ENCODE measurements around the gene RNU11.

Gene RNU11

GRCh38 chr1:28648474-28649198 lies at the start of gene RNU11:
RNU11 (plus strand) TSS chr1:28648600.
- H3K4me3 ChIP-seq (ENCODE audit: low read depth in 1 of 2, low read length in 2 of 2): peak within 1 kb of the TSS in 1 of 2 donors; percentile 72
- H3K27me3 ChIP-seq (ENCODE audit: control insufficient read depth in 1 of 2, insufficient read depth in 2 of 2, low read length in 2 of 2): no peaks in the 10 kb centered on the region

DNA sequence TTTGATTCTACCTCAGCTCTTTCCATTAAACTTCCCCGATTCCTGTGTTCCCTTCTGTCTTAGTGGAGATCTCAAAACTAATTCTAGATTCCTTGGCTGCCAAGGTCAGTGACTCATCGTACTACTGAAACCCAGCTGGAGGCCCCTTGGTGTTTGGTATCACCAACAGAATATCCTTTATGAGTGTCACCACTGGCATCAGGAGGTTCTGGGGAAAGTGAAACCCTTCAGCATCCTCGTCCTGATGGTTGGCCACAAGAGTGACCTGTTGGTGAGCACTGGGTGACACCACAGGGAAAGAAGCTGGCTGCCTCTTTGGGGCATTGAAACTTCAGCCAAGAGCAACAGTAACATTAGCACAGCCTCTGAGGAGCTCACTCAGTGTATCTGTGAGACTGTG lies 46.7 kb upstream of the RNU11 start:
- H3K4me3 ChIP-seq (ENCODE audit: low read depth in 1 of 2, low read length in 2 of 2): no peak overlapping the region

More at GRCh38 chr1:28648474-28649198, at the start of gene RNU11:
- Histone ChIP-seq H3K9me3 (ENCODE audit: low read length) (no peaks in the 10 kb centered on the region), H3K27ac (ENCODE audit: low read depth, low read length) (peak within 1 kb of the TSS; percentile 42), H3K4me1 (ENCODE audit: insufficient read depth, low read length) (peaks cover 17% of the 10 kb centered on the region), H3K9ac (ENCODE audit: low read length) (peak within 1 kb of the TSS; percentile 42), H3K36me3 (ENCODE audit: insufficient read depth, low read length) (no peaks in the 10 kb centered on the region)

GRCh38 chr1:28602536-28603439 lies 45.6 kb upstream of the RNU11 start:
- Histone ChIP-seq H3K4me3 (ENCODE audit: low read depth in 1 of 2, low read length in 2 of 2) (no peak overlapping the region), H3K9ac (ENCODE audit: low read length) (no peak overlapping the region), H3K36me3 (ENCODE audit: insufficient read depth, low read length) (peaks cover 49% of the 10 kb centered on the region), H3K27ac (ENCODE audit: low read depth, low read length) (no peak overlapping the region), H3K9me3 (ENCODE audit: low read length) (no peaks in the 10 kb centered on the region), H3K27me3 (ENCODE audit: control insufficient read depth in 1 of 2, insufficient read depth in 2 of 2, low read length in 2 of 2) (no peaks in the 10 kb centered on the region), H3K4me1 (ENCODE audit: insufficient read depth, low read length) (no peaks in the 10 kb centered on the region)

More for the DNA sequence above, 46.7 kb upstream of the RNU11 start:
- Histone ChIP-seq H3K36me3 (ENCODE audit: insufficient read depth, low read length) (peaks cover 40% of the 10 kb centered on the region), H3K27ac (ENCODE audit: low read depth, low read length) (no peak overlapping the region), H3K9me3 (ENCODE audit: low read length) (no peaks in the 10 kb centered on the region), H3K9ac (ENCODE audit: low read length) (no peak overlapping the region), H3K4me1 (ENCODE audit: insufficient read depth, low read length) (no peaks in the 10 kb centered on the region), H3K27me3 (ENCODE audit: control insufficient read depth in 1 of 2, insufficient read depth in 2 of 2, low read length in 2 of 2) (no peaks in the 10 kb centered on the region)

DNA sequence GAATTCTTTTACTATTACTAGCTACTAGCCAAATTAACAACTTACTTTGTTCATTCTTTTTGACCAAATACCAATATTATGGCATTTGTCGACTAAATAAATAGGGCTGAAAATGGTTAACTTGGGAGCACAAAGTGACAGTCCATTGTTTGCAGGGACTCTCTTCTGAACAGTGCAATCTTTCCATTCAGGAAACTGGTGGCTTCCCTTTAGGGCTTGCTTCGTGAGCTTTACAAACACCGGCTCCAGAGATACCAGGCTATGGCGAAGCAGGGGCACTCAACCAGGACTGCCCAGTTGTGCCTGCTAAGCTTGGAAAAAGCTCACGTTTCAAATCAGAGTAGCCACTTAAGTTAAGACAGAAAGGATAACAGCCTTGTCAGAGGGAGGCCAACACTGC lies 44.0 kb upstream of the RNU11 start:
- no peaks in the 10 kb centered on the region for H3K9me3 ChIP-seq (ENCODE audit: low read length)
- no peaks in the 10 kb centered on the region for H3K4me1 ChIP-seq (ENCODE audit: insufficient read depth, low read length)
- no peaks in the 10 kb centered on the region for H3K27me3 ChIP-seq (ENCODE audit: control insufficient read depth in 1 of 2, insufficient read depth in 2 of 2, low read length in 2 of 2)
- no peak overlapping the region for H3K4me3 ChIP-seq (ENCODE audit: low read depth in 1 of 2, low read length in 2 of 2)
- no peak overlapping the region for H3K27ac ChIP-seq (ENCODE audit: low read depth, low read length)
- H3K36me3 ChIP-seq (ENCODE audit: insufficient read depth, low read length): peaks cover 49% of the 10 kb centered on the region
- no peak overlapping the region for H3K9ac ChIP-seq (ENCODE audit: low read length)

DNA sequence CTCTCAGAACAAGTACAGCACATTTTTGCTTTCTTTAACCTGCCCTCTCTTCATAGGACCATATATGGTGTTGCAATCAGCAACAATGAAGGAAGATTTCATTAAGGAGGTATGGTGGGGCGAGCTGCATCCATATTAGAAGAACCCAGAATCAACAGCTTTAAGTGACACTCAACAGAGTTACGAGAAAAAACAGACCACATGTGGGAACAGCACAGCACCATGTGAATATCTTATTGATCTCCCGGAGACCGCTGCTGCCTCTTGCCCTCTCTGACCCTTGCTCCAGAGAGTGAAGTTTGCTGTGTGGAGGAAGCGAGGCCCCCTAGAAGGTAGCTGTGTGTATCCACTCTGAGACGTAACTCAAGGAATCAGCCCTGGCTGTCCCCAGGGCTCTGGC lies 43.4 kb upstream of the RNU11 start:
- Histone ChIP-seq H3K4me3 (ENCODE audit: low read depth in 1 of 2, low read length in 2 of 2) (no peak overlapping the region), H3K4me1 (ENCODE audit: insufficient read depth, low read length) (no peaks in the 10 kb centered on the region), H3K9me3 (ENCODE audit: low read length) (no peaks in the 10 kb centered on the region), H3K9ac (ENCODE audit: low read length) (no peak overlapping the region), H3K36me3 (ENCODE audit: insufficient read depth, low read length) (peaks cover 49% of the 10 kb centered on the region), H3K27me3 (ENCODE audit: control insufficient read depth in 1 of 2, insufficient read depth in 2 of 2, low read length in 2 of 2) (no peaks in the 10 kb centered on the region), H3K27ac (ENCODE audit: low read depth, low read length) (no peak overlapping the region)

- Histone ChIP-seq H3K27me3 (ENCODE audit: control insufficient read depth in 1 of 2, insufficient read depth in 2 of 2, low read length in 2 of 2) (no peaks in the 10 kb centered on the region), H3K27ac (ENCODE audit: low read depth, low read length) (no peak overlapping the region), H3K9ac (ENCODE audit: low read length) (no peak overlapping the region), H3K4me1 (ENCODE audit: insufficient read depth, low read length) (no peaks in the 10 kb centered on the region), H3K4me3 (ENCODE audit: low read depth in 1 of 2, low read length in 2 of 2) (no peak overlapping the region), H3K36me3 (ENCODE audit: insufficient read depth, low read length) (peaks cover 61% of the 10 kb centered on the region), H3K9me3 (ENCODE audit: low read length) (no peaks in the 10 kb centered on the region)
Observed at GRCh38 chr1:28606771-28607170, 41.6 kb upstream of the RNU11 start.

- Histone ChIP-seq H3K9ac (ENCODE audit: low read length) (no peak overlapping the region), H3K27me3 (ENCODE audit: control insufficient read depth in 1 of 2, insufficient read depth in 2 of 2, low read length in 2 of 2) (no peaks in the 10 kb centered on the region), H3K36me3 (ENCODE audit: insufficient read depth, low read length) (peaks cover 43% of the 10 kb centered on the region), H3K4me1 (ENCODE audit: insufficient read depth, low read length) (no peaks in the 10 kb centered on the region), H3K9me3 (ENCODE audit: low read length) (no peaks in the 10 kb centered on the region), H3K27ac (ENCODE audit: low read depth, low read length) (no peak overlapping the region), H3K4me3 (ENCODE audit: low read depth in 1 of 2, low read length in 2 of 2) (no peak overlapping the region)
Observed at GRCh38 chr1:28613175-28613574, 35.2 kb upstream of the RNU11 start.

DNA sequence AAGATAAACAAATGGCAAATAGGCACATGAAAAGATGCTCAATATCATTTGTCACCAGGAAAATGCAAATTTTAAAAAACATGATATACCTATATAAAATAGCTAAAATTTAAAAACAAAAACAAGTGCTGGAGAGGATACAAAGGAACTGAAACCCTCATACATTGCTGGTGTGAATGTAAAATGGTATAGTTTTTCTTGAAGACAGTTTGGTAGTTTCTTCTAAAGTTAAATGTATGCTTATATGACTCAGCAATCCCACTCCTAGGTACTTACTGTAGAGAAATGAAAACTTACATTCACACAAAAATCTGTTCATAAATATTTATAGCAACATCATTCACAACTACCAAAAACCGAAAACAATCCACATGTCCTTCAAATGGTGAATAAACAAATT lies 16.7 kb upstream of the RNU11 start:
- Histone ChIP-seq H3K4me1 (ENCODE audit: insufficient read depth, low read length) (no peaks in the 10 kb centered on the region), H3K36me3 (ENCODE audit: insufficient read depth, low read length) (no peaks in the 10 kb centered on the region), H3K27ac (ENCODE audit: low read depth, low read length) (no peak overlapping the region), H3K9me3 (ENCODE audit: low read length) (no peaks in the 10 kb centered on the region), H3K4me3 (ENCODE audit: low read depth in 1 of 2, low read length in 2 of 2) (no peak overlapping the region), H3K27me3 (ENCODE audit: control insufficient read depth in 1 of 2, insufficient read depth in 2 of 2, low read length in 2 of 2) (no peaks in the 10 kb centered on the region), H3K9ac (ENCODE audit: low read length) (no peak overlapping the region)

DNA sequence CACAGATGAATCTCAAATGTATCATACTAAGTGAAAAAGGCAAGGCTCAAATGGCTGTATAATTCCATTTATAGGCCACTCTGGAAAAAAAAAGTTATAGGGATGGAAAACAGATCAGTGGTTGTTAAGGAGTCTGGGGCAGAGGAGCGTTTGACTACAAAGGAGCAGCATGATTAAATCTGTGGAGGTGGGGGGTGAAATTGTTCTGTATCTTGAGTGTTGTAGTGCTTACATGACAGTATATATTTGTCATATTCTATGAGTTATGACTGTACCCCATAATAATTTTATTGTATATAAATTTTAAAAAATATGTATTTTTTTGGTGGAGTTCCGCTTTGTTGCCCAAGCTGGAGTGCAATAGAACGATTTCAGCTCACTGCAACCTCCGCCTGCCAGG lies 15.8 kb upstream of the RNU11 start:
- Histone ChIP-seq H3K36me3 (ENCODE audit: insufficient read depth, low read length) (no peaks in the 10 kb centered on the region), H3K9ac (ENCODE audit: low read length) (no peak overlapping the region), H3K4me3 (ENCODE audit: low read depth in 1 of 2, low read length in 2 of 2) (no peak overlapping the region), H3K27me3 (ENCODE audit: control insufficient read depth in 1 of 2, insufficient read depth in 2 of 2, low read length in 2 of 2) (no peaks in the 10 kb centered on the region), H3K27ac (ENCODE audit: low read depth, low read length) (no peak overlapping the region), H3K4me1 (ENCODE audit: insufficient read depth, low read length) (no peaks in the 10 kb centered on the region), H3K9me3 (ENCODE audit: low read length) (no peaks in the 10 kb centered on the region)

GRCh38 chr1:28640766-28641165 lies 7.6 kb upstream of the RNU11 start:
- Histone ChIP-seq H3K36me3 (ENCODE audit: insufficient read depth, low read length) (no peaks in the 10 kb centered on the region), H3K27me3 (ENCODE audit: control insufficient read depth in 1 of 2, insufficient read depth in 2 of 2, low read length in 2 of 2) (no peaks in the 10 kb centered on the region), H3K9me3 (ENCODE audit: low read length) (no peaks in the 10 kb centered on the region), H3K4me1 (ENCODE audit: insufficient read depth, low read length) (peaks cover 25% of the 10 kb centered on the region), H3K4me3 (ENCODE audit: low read depth in 1 of 2, low read length in 2 of 2) (no peak overlapping the region), H3K9ac (ENCODE audit: low read length) (no peak overlapping the region), H3K27ac (ENCODE audit: low read depth, low read length) (no peak overlapping the region)

- no peaks in the 10 kb centered on the region for H3K27me3 ChIP-seq (ENCODE audit: control insufficient read depth in 1 of 2, insufficient read depth in 2 of 2, low read length in 2 of 2)
- H3K4me3 ChIP-seq (ENCODE audit: low read depth in 1 of 2, low read length in 2 of 2): peak overlapping the region; percentile 47 to 92
- no peaks in the 10 kb centered on the region for H3K9me3 ChIP-seq (ENCODE audit: low read length)
- H3K9ac ChIP-seq (ENCODE audit: low read length): peak overlapping the region; percentile 94
- no peaks in the 10 kb centered on the region for H3K36me3 ChIP-seq (ENCODE audit: insufficient read depth, low read length)
- peak overlapping the region; percentile 82 for H3K27ac ChIP-seq (ENCODE audit: low read depth, low read length)
- peaks cover 25% of the 10 kb centered on the region for H3K4me1 ChIP-seq (ENCODE audit: insufficient read depth, low read length)
Observed at GRCh38 chr1:28642056-28642846, 6.1 kb upstream of the RNU11 start.
